HG03064 (cell line): ENCODE data around the gene TTLL1.
"Not testable (repeated sequence)": the region's sequence is repeated elsewhere in the genome, so short reads cannot be mapped to it uniquely, and the experiment has no call there.

Source experiments
- ATAC-seq: cut with Tn5 transposase; IDR thresholded peaks from one replicate; pipeline ENCODE4 v1.9.1; 2021; ENCODE audit warnings: low read depth; ENCODE audit not compliant: unreplicated experiment

Gene TTLL1

GRCh38 chr22:43110927-43111623 is 21.9 kb upstream of the TTLL1 start:
- ATAC-seq: no peak

GRCh38 chr22:43110444-43110926 is 21.3 kb upstream of the TTLL1 start, which contains the start of gene BIK:
Gene BIK, plus strand, starts transcription at chr22:43110750. Its CDS starts 13,273 bp downstream, at chr22:43124023.
- ATAC-seq: no peak

DNA sequence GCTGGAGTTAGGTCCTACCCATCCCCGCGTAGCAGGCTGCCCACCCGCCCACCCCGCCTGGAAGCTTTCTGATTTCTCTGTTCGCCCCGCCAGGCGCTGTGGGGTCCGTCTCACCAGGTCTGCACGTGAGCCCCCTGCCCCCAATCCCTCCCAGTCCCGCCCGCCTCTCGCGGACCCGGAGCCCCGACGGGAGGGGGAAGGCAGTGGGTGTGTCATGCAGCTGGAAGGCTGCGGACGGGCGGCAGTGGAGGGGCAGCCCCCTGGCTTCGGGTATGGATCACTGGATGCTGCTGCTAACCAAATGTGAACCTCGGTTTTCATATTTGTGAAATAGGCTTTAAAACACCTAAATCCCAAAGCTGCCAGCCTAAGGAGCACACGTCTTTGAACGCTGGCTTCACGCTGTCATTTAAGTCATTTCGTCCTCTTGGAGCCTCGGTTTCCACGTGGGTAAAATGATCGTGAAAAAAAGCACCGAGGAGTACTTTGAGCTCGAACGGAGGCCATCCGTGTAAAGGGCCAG is 20.8 kb upstream of the TTLL1 start:
- no peak for ATAC-seq

GRCh38 chr22:43109511-43109910 is 20.3 kb upstream of the TTLL1 start:
- ATAC-seq: no peak

DNA sequence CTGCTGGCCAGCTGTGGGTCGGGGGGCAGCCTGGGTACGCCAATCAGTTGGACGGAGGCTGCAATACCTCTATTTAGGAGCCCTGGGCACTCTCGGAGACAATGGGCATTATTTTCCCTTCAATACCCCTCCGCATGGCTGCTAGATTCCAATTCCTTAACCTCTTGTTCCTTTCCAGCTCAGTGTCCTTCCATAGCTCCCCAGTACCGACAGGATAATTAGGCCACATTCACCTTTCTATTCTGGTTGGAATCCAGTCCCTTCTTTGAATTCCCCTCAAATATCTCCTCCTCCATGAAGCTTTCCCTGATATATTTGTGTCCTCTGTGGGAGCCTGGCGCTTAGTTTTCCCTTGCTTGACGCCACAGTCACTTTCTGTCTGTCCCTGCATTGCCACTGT is 17.1 kb upstream of the TTLL1 start:
- no peak for ATAC-seq

GRCh38 chr22:43104950-43105349 is 15.8 kb upstream of the TTLL1 start:
- ATAC-seq: not testable (repeated sequence)

- not testable (repeated sequence) for ATAC-seq
These were observed 14.9 kb upstream of the TTLL1 start for GRCh38 chr22:43104056-43104625.

DNA sequence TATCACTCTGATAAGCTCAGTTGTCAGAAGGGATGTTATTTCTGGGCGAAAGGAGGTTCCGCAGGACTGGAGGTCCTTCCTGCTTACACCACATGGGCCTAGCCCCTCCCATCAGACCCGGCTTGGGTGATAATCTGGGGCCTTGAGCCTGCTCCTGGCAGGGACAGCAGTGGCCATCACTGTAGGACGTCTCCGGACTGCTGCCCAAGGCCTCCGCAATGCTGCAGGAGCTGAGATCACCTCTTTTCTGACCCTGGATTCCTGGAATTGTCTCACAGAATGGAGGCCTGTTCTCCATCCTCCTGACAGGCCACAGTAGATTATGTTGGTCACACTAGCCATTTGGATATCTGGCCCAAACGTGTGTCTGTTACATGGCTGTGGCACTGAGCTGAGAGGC is 12.1 kb upstream of the TTLL1 start:
- ATAC-seq: no peak

DNA sequence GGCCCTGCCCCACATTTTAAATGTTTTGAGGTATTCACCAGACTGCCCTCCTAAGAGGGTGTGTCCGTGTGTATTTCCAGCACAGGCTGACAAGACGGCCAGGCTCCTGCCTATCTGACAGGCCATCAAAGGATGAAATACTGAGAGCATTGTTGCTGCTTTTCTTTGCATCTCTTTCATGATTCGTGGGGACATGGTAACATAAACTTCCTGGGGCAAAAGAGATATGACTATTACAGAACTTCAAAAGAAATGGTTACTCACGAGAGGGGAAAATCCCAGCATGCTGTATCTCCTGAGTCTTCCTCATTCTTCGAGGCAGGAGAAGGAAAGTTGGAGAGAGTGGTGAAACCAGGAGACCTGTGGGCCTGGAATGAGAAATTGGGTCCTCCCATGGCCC is 11.0 kb upstream of the TTLL1 start:
- no peak for ATAC-seq

DNA sequence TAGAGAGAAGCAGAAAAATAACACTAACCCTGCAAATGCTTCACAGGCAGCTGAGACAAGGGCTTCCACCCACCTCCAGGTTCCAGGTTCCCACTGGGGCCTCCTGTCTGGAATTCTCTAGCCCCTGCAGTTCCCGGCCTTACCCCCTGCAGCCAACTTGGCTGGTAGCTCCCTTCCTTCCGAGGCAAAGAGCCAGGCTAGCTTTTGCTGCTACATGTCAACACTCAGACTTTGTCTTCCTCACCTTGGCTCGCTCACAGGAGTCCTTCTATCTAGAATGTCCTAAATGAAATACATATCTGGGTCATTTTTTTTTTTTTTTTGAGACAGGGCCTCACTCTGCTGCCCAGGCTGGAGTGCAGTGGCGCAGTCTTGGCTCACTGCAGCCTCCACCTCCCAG is 9.9 kb upstream of the TTLL1 start:
- ATAC-seq: no peak

DNA sequence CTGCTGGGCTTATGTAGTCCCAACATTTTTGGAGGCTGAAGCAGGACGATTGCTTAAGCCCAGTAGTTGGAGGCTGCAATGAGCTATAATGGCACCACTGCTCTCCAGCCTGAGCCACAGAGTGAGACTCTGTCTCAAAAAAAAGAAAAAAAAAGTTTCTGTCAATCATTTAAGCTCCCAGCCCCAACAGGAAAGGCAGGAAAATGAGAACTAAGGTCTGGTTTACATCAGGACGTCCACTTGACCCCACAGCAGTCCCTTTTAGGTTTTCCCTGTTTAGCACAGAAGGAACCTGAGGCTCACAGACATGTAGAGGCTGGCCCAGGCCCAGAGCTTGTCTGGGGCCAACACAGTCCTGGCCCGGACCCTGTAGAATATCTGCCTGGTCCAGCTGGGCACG is 9.2 kb upstream of the TTLL1 start:
- no peak for ATAC-seq

DNA sequence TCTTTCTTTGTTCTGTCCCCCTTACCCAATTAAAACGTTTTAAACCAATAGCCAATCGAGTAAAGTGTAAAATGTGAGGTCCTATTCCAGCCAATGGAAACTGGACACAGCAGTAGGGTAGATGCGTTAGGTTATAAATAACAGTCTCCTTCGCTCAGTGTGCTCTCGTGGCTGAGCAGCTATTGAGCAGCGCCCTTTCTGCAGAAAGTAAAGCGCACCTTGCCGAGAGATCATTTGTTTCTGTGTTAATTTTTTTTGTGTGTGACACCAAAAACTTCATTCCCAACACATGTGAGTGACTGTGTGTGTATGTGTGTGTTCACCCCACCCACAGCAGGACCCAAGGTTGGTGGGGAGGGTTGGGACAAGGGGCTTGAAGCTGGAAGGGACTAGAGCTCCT is 7.2 kb upstream of the TTLL1 start:
- no peak for ATAC-seq

GRCh38 chr22:43094551-43094950 is 5.4 kb upstream of the TTLL1 start:
- ATAC-seq: no peak

DNA sequence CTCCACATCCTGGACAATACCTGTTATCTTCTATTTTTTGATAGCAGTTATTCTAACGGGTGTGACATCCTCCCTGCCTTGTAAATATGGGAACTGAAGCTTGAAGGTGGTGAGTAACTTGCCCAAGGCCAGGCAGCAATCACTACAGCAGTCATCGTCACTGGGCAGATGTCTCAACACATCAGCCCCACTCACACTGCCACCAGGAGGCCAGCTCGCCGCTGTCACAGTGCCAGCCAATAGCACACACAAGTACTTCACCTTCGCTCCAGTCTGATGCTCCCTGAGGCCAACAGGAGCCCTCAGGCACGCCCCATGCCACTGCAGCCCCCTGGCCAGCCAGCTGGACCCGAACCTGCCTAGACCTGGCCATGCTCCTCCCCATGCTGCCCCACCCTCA is 4.9 kb upstream of the TTLL1 start:
- ATAC-seq: no peak

DNA sequence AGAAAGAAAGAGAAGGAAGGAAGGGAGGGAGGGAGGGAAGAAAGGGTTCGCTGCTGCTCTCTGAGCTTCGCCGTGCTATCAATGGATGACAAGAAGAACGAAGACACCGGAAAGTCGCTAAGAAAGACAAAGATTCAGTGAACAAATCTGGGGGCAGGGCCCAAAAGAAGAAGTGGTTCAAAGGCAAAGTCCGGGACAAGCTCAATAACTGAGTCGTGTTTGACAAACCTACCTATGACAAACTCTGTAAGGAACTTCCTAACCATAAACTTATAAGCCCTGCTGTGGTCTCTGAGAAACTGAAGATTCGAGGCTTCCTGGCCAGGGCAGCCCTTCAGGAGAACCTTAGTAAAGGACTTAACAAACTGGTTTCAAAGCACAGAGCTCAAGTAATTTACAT is 2.9 kb upstream of the TTLL1 start:
- ATAC-seq: no peak

GRCh38 chr22:43090130-43090789 is 1.1 kb upstream of the TTLL1 start:
- ATAC-seq: no peak

DNA sequence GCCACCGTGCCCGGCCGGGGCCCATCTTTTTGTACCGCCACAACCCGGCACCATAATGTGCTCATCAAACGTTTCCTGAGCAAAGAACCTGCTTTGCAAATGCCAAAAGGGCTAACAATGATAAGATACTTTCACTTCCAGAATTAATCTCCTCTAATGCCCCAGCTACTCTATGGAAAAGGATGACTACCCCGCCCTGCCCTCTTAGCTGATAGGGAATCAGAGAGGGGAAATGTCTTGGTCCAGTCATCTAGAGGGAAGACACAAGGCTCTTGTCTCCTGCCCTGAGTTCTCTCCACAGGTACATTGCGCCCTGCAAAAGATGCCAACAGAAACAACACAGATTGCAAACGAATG is 586 bp downstream of the TTLL1 start:
- ATAC-seq: no peak

GRCh38 chr22:43085658-43086606 is 3.3 kb downstream of the TTLL1 start:
- ATAC-seq: no peak

- no peak for ATAC-seq
These were observed 7.2 kb downstream of the TTLL1 start for GRCh38 chr22:43081968-43082367.

GRCh38 chr22:43080616-43081015 is 8.6 kb downstream of the TTLL1 start:
- ATAC-seq: no peak

DNA sequence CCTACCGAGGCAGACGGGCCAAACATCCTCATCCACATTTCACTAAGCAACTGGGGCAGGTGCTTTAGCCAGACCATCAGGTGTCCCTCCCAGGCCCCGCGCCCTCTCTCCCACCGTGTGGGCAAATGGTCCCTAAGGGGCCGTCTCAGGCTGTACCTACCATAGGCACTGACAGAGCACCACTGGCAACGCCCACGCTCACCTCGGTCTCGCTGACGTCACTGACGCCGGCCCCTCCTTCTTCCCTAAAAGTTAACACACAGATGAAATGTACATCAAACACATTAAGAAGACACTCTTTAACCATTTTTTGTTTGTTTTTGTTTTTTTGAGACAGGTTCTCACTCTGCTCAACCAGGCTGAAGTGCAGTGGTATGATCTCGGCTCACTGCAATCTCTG is 9.4 kb downstream of the TTLL1 start:
- ATAC-seq: no peak
